ENCODE data around the gene PLEKHA7. TPM values are rescaled to one million over a fixed set of nuclear protein-coding genes. Genes with fewer than 3 reads are reported as not detected.
A peak's percentile ranks its signal among the peaks of the same experiment; 100 is the strongest.

The PLEKHA7 gene
- total and polyA plus RNA-seq, 2 of the 13 experiments (the other 11 are each of a cell fraction or from before 2014, with no cell fraction given): 17.5 to 18.7 TPM

DNA sequence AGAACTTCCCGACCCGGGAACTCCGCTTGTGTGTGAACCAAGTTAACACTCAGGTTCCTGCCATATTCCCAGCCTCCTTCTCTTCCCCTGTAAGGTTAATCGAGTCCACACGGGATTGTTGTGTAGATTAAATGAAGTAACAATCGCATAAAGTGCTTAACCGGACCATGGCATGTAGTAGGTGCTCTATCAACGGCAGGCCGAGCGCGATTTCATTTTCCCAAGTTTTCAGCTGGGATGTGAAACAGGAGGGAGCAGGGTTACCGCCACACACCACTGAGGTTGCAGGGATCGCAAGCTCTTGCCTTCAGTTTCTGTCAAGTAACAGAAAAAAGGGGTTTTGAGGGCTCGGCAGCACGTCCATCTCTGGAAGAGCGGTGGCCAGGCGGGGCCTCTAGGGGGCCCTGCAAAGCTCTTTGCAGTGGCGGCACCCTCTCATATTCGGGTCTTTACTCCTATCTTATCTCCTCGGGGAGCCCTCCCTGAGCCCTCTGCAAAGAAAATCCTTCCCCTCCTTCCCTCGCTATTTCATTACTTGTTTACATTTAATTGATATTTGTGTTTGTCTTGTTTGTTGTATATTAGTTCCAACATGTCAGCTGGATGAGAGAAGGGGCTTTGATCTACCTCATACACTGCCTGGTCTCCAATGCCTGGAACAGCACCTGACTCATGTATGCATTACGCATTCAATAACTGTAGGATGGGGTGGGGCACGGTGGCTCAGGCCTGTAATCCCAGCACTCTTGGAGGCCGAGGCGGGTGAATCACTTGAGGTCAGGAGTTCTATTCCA is 816 bp upstream of the PLEKHA7 start (continued):
- TF ChIP-seq, protein P1, sequence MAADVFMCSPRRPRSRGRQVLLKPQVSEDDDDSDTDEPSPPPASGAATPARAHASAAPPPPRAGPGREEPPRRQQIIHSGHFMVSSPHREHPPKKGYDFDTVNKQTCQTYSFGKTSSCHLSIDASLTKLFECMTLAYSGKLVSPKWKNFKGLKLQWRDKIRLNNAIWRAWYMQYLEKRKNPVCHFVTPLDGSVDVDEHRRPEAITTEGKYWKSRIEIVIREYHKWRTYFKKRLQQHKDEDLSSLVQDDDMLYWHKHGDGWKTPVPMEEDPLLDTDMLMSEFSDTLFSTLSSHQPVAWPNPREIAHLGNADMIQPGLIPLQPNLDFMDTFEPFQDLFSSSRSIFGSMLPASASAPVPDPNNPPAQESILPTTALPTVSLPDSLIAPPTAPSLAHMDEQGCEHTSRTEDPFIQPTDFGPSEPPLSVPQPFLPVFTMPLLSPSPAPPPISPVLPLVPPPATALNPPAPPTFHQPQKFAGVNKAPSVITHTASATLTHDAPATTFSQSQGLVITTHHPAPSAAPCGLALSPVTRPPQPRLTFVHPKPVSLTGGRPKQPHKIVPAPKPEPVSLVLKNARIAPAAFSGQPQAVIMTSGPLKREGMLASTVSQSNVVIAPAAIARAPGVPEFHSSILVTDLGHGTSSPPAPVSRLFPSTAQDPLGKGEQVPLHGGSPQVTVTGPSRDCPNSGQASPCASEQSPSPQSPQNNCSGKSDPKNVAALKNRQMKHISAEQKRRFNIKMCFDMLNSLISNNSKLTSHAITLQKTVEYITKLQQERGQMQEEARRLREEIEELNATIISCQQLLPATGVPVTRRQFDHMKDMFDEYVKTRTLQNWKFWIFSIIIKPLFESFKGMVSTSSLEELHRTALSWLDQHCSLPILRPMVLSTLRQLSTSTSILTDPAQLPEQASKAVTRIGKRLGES (CRISPR knock-in tag; IDR thresholded peaks at IDR 0.05; ENCODE audit: borderline replicate concordance): no peak
- TF ChIP-seq SP2 (CRISPR knock-in tag; IDR thresholded peaks at IDR 0.05): 0 out of 2 replicates have a peak, but pooled peaks have one; percentile 28
- TF ChIP-seq ZFP90 (CRISPR knock-in tag; IDR thresholded peaks at IDR 0.05; ENCODE audit: borderline replicate concordance): peak; percentile 30; the same call in 1 of the 2 replicates
- no peak for TF ChIP-seq ZNF224 (CRISPR knock-in tag; IDR thresholded peaks at IDR 0.05)
- no peak for TF ChIP-seq ZBTB38 (CRISPR knock-in tag; IDR thresholded peaks at IDR 0.05)
- TF ChIP-seq, protein P2, sequence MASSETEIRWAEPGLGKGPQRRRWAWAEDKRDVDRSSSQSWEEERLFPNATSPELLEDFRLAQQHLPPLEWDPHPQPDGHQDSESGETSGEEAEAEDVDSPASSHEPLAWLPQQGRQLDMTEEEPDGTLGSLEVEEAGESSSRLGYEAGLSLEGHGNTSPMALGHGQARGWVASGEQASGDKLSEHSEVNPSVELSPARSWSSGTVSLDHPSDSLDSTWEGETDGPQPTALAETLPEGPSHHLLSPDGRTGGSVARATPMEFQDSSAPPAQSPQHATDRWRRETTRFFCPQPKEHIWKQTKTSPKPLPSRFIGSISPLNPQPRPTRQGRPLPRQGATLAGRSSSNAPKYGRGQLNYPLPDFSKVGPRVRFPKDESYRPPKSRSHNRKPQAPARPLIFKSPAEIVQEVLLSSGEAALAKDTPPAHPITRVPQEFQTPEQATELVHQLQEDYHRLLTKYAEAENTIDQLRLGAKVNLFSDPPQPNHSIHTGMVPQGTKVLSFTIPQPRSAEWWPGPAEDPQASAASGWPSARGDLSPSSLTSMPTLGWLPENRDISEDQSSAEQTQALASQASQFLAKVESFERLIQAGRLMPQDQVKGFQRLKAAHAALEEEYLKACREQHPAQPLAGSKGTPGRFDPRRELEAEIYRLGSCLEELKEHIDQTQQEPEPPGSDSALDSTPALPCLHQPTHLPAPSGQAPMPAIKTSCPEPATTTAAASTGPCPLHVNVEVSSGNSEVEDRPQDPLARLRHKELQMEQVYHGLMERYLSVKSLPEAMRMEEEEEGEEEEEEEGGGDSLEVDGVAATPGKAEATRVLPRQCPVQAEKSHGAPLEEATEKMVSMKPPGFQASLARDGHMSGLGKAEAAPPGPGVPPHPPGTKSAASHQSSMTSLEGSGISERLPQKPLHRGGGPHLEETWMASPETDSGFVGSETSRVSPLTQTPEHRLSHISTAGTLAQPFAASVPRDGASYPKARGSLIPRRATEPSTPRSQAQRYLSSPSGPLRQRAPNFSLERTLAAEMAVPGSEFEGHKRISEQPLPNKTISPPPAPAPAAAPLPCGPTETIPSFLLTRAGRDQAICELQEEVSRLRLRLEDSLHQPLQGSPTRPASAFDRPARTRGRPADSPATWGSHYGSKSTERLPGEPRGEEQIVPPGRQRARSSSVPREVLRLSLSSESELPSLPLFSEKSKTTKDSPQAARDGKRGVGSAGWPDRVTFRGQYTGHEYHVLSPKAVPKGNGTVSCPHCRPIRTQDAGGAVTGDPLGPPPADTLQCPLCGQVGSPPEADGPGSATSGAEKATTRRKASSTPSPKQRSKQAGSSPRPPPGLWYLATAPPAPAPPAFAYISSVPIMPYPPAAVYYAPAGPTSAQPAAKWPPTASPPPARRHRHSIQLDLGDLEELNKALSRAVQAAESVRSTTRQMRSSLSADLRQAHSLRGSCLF (CRISPR knock-in tag; IDR thresholded peaks at IDR 0.05; ENCODE audit: borderline replicate concordance): no peak
- TF ChIP-seq ZNF83 (CRISPR knock-in tag; IDR thresholded peaks at IDR 0.05; ENCODE audit: borderline replicate concordance): no peak
- no peak for TF ChIP-seq ZFX (CRISPR knock-in tag; IDR thresholded peaks at IDR 0.05; ENCODE audit: low read depth)
- no peak for TF ChIP-seq ZNF761 (CRISPR knock-in tag; conservative IDR thresholded peaks at IDR 0.05)
- TF ChIP-seq ARHGAP35 (CRISPR knock-in tag; IDR thresholded peaks at IDR 0.05; ENCODE audit: borderline replicate concordance): no peak
- TF ChIP-seq, protein P3, sequence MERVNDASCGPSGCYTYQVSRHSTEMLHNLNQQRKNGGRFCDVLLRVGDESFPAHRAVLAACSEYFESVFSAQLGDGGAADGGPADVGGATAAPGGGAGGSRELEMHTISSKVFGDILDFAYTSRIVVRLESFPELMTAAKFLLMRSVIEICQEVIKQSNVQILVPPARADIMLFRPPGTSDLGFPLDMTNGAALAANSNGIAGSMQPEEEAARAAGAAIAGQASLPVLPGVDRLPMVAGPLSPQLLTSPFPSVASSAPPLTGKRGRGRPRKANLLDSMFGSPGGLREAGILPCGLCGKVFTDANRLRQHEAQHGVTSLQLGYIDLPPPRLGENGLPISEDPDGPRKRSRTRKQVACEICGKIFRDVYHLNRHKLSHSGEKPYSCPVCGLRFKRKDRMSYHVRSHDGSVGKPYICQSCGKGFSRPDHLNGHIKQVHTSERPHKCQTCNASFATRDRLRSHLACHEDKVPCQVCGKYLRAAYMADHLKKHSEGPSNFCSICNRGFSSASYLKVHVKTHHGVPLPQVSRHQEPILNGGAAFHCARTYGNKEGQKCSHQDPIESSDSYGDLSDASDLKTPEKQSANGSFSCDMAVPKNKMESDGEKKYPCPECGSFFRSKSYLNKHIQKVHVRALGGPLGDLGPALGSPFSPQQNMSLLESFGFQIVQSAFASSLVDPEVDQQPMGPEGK (CRISPR knock-in tag; IDR thresholded peaks at IDR 0.05): 0 out of 2 replicates have a peak, but pooled peaks have one; percentile 12
- peak; percentile 37; the same call in 1 of the 2 replicates for TF ChIP-seq MEF2D (CRISPR knock-in tag; IDR thresholded peaks at IDR 0.05)
- no peak; the same call in 1 of the 2 replicates for TF ChIP-seq SMC3 (IDR thresholded peaks at IDR 0.05; ENCODE audit: low read length)
- no peak for TF ChIP-seq ZNF180 (CRISPR knock-in tag; IDR thresholded peaks at IDR 0.05; ENCODE audit: borderline replicate concordance, low read depth)
- TF ChIP-seq, protein P4, sequence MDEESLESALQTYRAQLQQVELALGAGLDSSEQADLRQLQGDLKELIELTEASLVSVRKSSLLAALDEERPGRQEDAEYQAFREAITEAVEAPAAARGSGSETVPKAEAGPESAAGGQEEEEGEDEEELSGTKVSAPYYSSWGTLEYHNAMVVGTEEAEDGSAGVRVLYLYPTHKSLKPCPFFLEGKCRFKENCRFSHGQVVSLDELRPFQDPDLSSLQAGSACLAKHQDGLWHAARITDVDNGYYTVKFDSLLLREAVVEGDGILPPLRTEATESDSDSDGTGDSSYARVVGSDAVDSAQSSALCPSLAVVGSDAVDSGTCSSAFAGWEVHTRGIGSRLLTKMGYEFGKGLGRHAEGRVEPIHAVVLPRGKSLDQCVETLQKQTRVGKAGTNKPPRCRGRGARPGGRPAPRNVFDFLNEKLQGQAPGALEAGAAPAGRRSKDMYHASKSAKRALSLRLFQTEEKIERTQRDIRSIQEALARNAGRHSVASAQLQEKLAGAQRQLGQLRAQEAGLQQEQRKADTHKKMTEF (CRISPR knock-in tag; IDR thresholded peaks at IDR 0.05): peak; percentile 40; the same call in 1 of the 2 replicates
- 0 out of 2 replicates have a peak, but pooled peaks have one; percentile 26 for TF ChIP-seq ZNF614 (CRISPR knock-in tag; IDR thresholded peaks at IDR 0.05; ENCODE audit: borderline replicate concordance)
- TF ChIP-seq ZSCAN12 (CRISPR knock-in tag; IDR thresholded peaks at IDR 0.05): no peak
